Endothelial cell of umbilical vein (primary cell): Measurements from ENCODE around the gene OSBPL8. TPM values are rescaled to one million over a fixed set of nuclear protein-coding genes. Genes with fewer than 3 reads are reported as not detected.

ENCODE experiments used
- BruUV-seq: library from RNA; stranded (reverse); fragments of 400-500 nt; replicated peaks from 2 replicates; lab custom pipeline; 2021; lab: Mats Ljungman, UMichigan
- CTCF ChIA-PET: fragments of 300-600, 350-600 bp; sonication (Branson Sonifier 250); formaldehyde crosslinking; loops from one replicate; lab custom pipeline; 2021; ENCODE audit warnings: antibody characterized with exemption, inconsistent platforms; lab: Charles Lee
- POLR2A ChIA-PET: fragments of 300-600, 350-600 bp; sonication (Branson Sonifier 250); formaldehyde crosslinking; loops from one replicate; lab custom pipeline; 2021; ENCODE audit warnings: antibody characterized with exemption, inconsistent platforms; lab: Charles Lee
- DNase-seq: peaks from one replicate; pipeline ENCODE4 v3.0.0-alpha.2; 2011; ENCODE audit warnings: low read depth, low spot score
- FAIRE-seq: peaks from 2 replicates; lab custom pipeline; 2011; peaks lifted over from hg19 to GRCh38; lab: Jason Lieb, UNC
- H2AFZ ChIP-seq: 2 replicates; pipeline ENCODE4 v1.6.0; 2012; ENCODE audit warnings: low read depth, low read length, control low read depth, inconsistent platforms
- H3K27ac ChIP-seq: 2 replicates; pipeline ENCODE4 v1.5.1; 2011; ENCODE audit warnings: low read depth, mild to moderate bottlenecking, control low read depth, low read length, moderate library complexity; ENCODE audit not compliant: insufficient read depth
- H3K27me3 ChIP-seq, 2 experiments: 2 replicates each; pipeline versions ENCODE4 v1.6.0 to v1.6.1; 2011; ENCODE audit warnings: low read length in 2 of 2, mixed read lengths in 1 of 2; ENCODE audit not compliant: control insufficient read depth in 2 of 2, insufficient read depth in 2 of 2
- H3K36me3 ChIP-seq, 2 experiments: 2 replicates in 1 of 2; 3 replicates in 1 of 2; pipeline ENCODE4 v1.5.1; 2011; ENCODE audit warnings: low read length in 2 of 2, mild to moderate bottlenecking in 1 of 2, moderate library complexity in 1 of 2; ENCODE audit not compliant: control insufficient read depth in 2 of 2, insufficient read depth in 2 of 2; ENCODE audit errors: extremely low read depth in 1 of 2
- H3K4me1 ChIP-seq: 3 replicates; pipeline ENCODE4 v1.5.1; 2011; ENCODE audit warnings: mild to moderate bottlenecking, low read length; ENCODE audit not compliant: control insufficient read depth, insufficient read depth; ENCODE audit errors: extremely low read depth
- H3K4me2 ChIP-seq: 2 replicates; pipeline ENCODE4 v1.6.1; 2011; ENCODE audit warnings: low read length, control low read depth, mixed read lengths; ENCODE audit not compliant: insufficient read depth
- H3K4me3 ChIP-seq, 3 experiments: fragments of 200-600 bp in 1 of 3; sonication (generic), shearing (Covaris generic) in 1 of 3; replicated peaks in 1 of 3; 2 replicates each; pipeline ENCODE4 v1.5.1; 2011 to 2016; ENCODE audit warnings: control low read depth in 3 of 3, low read length in 3 of 3, mild to moderate bottlenecking in 2 of 3, inconsistent platforms in 1 of 3, low read depth in 1 of 3, moderate library complexity in 1 of 3; ENCODE audit not compliant: insufficient read depth in 1 of 3
- H3K79me2 ChIP-seq: 2 replicates; pipeline ENCODE4 v1.6.0; 2012; ENCODE audit warnings: low read length, inconsistent platforms; ENCODE audit not compliant: control insufficient read depth, insufficient read depth
- H3K9ac ChIP-seq: replicated peaks from 2 replicates; pipeline ENCODE3; 2011; ENCODE audit warnings: low read length, control low read depth; ENCODE audit not compliant: insufficient read depth; ENCODE audit errors: extremely low read depth
- H3K9me1 ChIP-seq: replicated peaks from 3 replicates; pipeline ENCODE4 v1.6.0; 2011; ENCODE audit warnings: mild to moderate bottlenecking, low read length; ENCODE audit not compliant: control insufficient read depth, insufficient read depth; ENCODE audit errors: extremely low read depth
- H3K9me3 ChIP-seq: replicated peaks from 2 replicates; pipeline ENCODE4 v1.5.1; 2012; ENCODE audit warnings: low read length, inconsistent platforms; ENCODE audit not compliant: control insufficient read depth, insufficient read depth
- H4K20me1 ChIP-seq: replicated peaks from 2 replicates; pipeline ENCODE3; 2011; ENCODE audit warnings: mild to moderate bottlenecking, low read length; ENCODE audit not compliant: control insufficient read depth, insufficient read depth; ENCODE audit errors: extremely low read depth
- CTCF ChIP-seq, 2 donors: IDR thresholded peaks; 1 replicate in 1 of 2; 2 replicates in 1 of 2; pipeline ENCODE4 v1.5.1; 2011; ENCODE audit warnings: low read length in 2 of 2, mild to moderate bottlenecking in 2 of 2, moderate library complexity in 2 of 2, control low read depth in 1 of 2, inconsistent platforms in 1 of 2, low read depth in 1 of 2; ENCODE audit not compliant: insufficient read depth in 1 of 2; ENCODE audit errors: extremely low read depth in 1 of 2
- EZH2 ChIP-seq: IDR thresholded peaks from 2 replicates; pipeline ENCODE4 v1.6.1; 2012; ENCODE audit warnings: borderline replicate concordance, low read depth, mild to moderate bottlenecking, moderate library complexity, low read length, inconsistent platforms; ENCODE audit not compliant: severe bottlenecking
- FOS ChIP-seq: IDR thresholded peaks from 2 replicates; pipeline ENCODE4 v1.6.1; 2011; ENCODE audit warnings: mild to moderate bottlenecking, low read length, moderate library complexity, borderline replicate concordance; ENCODE audit not compliant: insufficient read depth
- GATA2 ChIP-seq: IDR thresholded peaks from 2 replicates; pipeline ENCODE4 v1.7.0; 2011; ENCODE audit warnings: low read depth, mild to moderate bottlenecking, moderate library complexity, mixed read lengths, low read length; ENCODE audit not compliant: insufficient read length, insufficient read depth
- JUN ChIP-seq: IDR thresholded peaks from 2 replicates; pipeline ENCODE4 v1.6.1; 2011; ENCODE audit warnings: borderline replicate concordance, low read depth; ENCODE audit not compliant: insufficient read length, insufficient read depth
- MAX ChIP-seq: IDR thresholded peaks from 2 replicates; pipeline ENCODE4 v1.6.1; 2011; ENCODE audit not compliant: insufficient read depth, insufficient read length
- MYC ChIP-seq: IDR thresholded peaks from one replicate; pipeline ENCODE4 v1.6.1; 2011; ENCODE audit warnings: mild to moderate bottlenecking, low read depth, low read length
- POLR2A ChIP-seq: IDR thresholded peaks from 2 replicates; pipeline ENCODE4 v1.6.1; 2012; ENCODE audit warnings: low read depth, mild to moderate bottlenecking, control low read depth, low read length
- POLR2AphosphoS5 ChIP-seq: IDR thresholded peaks from 2 replicates; pipeline ENCODE4 v1.6.1; 2012; ENCODE audit warnings: low read depth, mild to moderate bottlenecking, control low read depth, low read length, moderate library complexity; ENCODE audit not compliant: insufficient read depth
- dilution Hi-C: fragments of 300-500 bp; cut with MboI; formaldehyde crosslinking; loops from one replicate; pipeline ENCODE4 v1.15.0; 2019; ENCODE audit warnings: low sequenced_read_pairs; ENCODE audit not compliant: extremely low pct_ligation_motif_present
- intact Hi-C: fragments of 100-400 bp; cut with micrococcal nuclease; formaldehyde crosslinking; loops from one replicate; pipeline ENCODE4 v1.10.0; 2022
- polyA plus RNA-seq, 4 experiments: library from polyadenylated mRNA; depleted of rRNA in 3 of 4; stranded (reverse) in 3 of 4; unstranded in 1 of 4; fragments of >200 nt; gene quantifications; 2 replicates each; pipeline versions ENCODE4 v1.2.1 to v1.2.3, GENCODE V29; 2011 to 2012; ENCODE audit warnings: missing spikeins in 1 of 4
- total RNA-seq: library from RNA; stranded (reverse); gene quantifications from 2 replicates; pipeline ENCODE4 v1.2.3, GENCODE V29; 2021

Gene OSBPL8
- total and polyA plus RNA-seq, 2 donors (not counting 3 experiments of a cell fraction or from before 2014, with no cell fraction given), result 10.3 to 47.6 TPM

- BruUV-seq, result no TSS peak
Measured at GRCh38 chr12:76539727-76540126, 19.8 kb downstream of the OSBPL8 start.

More at GRCh38 chr12:76539727-76540126, 19.8 kb downstream of the OSBPL8 start:
- no peaks in the 10 kb centered on the region for H3K27me3 ChIP-seq
- H3K4me3 ChIP-seq, result no peak overlapping the region
- no peaks in the 10 kb centered on the region for H3K4me1 ChIP-seq
- H3K27ac ChIP-seq, result no peak overlapping the region
- H3K79me2 ChIP-seq, result peaks cover 15% of the 10 kb centered on the region
- DNase-seq (peak; percentile 18), FAIRE-seq (no peak)
- H3K4me2 ChIP-seq, result no peak overlapping the region
- no peaks in the 10 kb centered on the region for H3K9me3 ChIP-seq
- H3K9me1 ChIP-seq, result no peaks in the 10 kb centered on the region
- intact Hi-C loops, result no loop called here
- dilution Hi-C loops, result no loop called here
- no peak for TF ChIP-seq CTCF (IDR thresholded peaks at IDR 0.05; ENCODE audit: extremely low read depth in 1 of 2, insufficient read depth in 1 of 2, low read depth in 1 of 2, low read length in 2 of 2)
- no peak for TF ChIP-seq POLR2A
- TF ChIP-seq JUN, result no peak
- no peak for TF ChIP-seq MAX
- no peak for TF ChIP-seq MYC
- TF ChIP-seq GATA2, result no peak
- no peak for TF ChIP-seq FOS
- TF ChIP-seq EZH2, result no peak
- no peak for TF ChIP-seq POLR2AphosphoS5
- no peak overlapping the region for H3K9ac ChIP-seq
- H4K20me1 ChIP-seq, result no peaks in the 10 kb centered on the region
- no peak overlapping the region for H2AFZ ChIP-seq
- H3K36me3 ChIP-seq, result no peaks in the 10 kb centered on the region
- ChIA-PET CTCF (interaction anchor here (1.2 to 2.0 kb wide), 2 partner anchors 11 to 16 kb away, joined by 3 to 6 read pairs; no protein-coding TSS in a partner anchor), POLR2A (no interaction called here)
